Smooth muscle cell of the brain vasculature (primary cell): ENCODE data around the gene DUS3L.
A peak's percentile ranks its signal among the peaks of the same experiment; 100 is the strongest.

Experiments
- DNase-seq: peaks from one replicate; pipeline ENCODE4 v3.0.0-alpha.2; 2012; ENCODE audit warnings: low read depth, low spot score

DUS3L gene

DNA sequence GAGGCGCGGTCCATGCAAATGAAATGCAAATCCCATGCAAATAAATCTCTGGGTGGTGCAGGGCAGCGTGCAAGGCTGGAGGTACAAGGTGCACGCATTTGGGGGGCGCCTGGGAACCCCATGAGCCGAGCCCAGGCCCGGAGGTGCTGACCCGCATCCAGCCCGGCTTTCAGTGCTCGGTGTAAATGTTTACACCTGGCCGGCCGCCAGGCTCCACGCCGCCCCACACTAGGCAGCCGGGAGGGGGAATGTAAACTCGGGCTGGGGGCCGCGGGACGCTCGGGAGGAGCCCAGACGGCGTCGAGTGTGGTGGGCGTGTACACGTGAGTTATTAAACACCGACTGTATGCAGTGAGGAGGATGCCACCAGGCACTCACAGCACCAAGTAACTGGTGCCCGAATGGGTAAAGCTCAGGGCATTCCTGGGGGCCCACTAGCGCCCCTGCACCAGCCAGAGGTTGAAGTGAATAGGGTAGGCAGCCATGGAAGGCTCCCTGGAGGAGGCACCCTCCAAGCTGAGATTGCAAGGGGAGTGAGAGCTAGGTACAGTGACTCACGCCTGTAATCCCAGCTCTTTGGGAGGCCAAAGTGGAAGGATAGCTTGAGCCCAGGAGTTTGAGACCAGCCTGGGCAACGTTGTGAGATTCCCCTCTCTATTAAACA lies 31.4 kb upstream of the DUS3L start:
- DNase-seq: no peak

GRCh38 chr19:5821521-5822180 lies 30.7 kb upstream of the DUS3L start:
- no peak for DNase-seq

DNA sequence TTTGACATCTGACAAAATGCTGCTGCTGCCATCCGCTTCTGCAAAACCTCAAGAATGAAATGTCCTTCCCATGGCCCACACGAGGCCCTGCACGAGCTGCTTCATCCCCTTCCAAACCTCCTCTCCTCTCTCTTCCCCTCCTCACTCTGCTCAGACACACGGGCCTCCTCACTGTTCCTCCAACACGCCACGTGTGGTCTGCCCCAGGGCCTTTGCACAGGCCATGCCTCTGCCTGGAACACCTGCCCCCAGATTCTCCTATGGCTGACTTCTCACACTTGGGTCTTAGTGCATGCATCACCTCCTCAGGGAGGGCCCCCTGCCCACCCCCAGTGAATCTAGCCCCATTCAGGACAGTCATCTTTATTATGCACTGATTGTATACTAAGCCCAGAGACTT lies 29.8 kb upstream of the DUS3L start:
- DNase-seq: no peak

DNA sequence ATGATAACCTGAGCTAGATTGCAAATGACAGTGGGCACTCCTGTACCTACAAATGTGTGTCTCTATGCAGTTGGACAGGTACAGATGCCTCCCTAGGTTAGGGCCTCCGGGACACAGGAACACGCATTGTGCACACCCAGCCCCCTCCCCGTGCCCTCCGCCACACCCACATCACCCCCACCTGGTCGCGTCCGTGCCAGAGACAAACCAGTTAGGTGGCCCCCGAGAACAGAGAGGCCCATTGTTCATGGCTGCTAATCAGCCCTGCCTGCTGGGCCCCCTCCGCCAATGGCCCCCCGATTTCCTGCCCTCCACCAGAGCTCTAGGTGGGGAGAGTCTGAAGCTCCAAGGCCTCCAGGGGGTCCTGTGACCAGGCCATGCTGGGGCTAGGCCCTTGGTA lies 27.6 kb upstream of the DUS3L start:
- DNase-seq: no peak

- no peak for DNase-seq
Observed at GRCh38 chr19:5817218-5817617, 26.3 kb upstream of the DUS3L start.

DNA sequence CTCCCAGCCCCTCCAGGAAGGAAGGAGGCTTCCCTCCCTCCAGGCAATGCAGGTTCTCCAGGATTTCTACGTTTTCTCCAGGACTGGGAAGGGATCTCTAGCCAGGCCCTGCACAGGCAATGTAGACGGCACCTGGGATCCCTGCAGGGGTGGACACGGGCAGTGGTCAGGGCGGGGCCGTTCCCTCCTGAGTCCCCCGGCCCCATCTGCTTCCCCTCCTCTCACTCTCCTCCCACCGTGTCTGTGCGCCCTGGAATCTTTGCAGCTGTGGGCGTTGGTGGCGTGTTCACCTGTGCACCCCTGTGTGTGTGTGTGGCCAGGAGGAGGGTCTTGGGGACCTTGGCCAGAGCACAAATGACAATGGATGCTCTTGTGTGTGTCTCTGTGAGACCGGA lies 23.9 kb upstream of the DUS3L start:
- no peak for DNase-seq

DNA sequence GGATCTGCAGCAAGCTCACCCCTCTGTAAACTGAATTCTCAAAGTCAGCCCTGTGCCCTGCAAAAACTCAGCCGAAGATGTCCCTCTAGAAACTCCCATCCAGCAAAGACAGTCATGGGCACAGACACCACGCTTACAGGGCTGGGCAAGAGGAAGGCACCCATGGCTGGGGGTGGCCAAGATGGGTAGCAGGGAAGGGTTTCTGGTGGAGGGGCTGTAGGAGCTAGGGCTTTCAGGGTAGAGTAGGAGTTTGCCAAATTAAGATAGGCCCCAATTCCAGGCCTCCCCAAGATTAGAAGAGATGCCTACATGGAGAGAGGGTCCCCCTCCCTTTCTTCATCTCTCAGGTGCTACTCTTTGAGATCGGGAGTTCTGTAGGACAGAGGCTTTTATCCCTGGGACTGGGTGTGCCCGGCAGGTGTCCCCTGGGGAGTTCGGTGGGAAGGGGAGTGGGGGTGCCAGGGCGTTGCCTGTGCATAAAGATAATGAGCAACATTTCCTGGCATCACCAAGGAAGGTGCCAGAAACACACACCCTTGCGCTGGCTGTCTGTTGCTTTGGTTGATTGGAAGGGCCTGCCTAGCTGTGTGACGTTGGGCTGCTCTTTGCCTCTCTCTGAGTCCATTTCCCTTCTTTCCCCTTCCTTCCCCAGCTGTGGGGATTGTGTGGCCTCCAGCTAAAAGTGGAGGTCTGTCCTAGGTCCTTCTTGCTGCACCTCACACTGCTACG lies 23.3 kb upstream of the DUS3L start:
- DNase-seq: no peak

- no peak for DNase-seq
Observed at GRCh38 chr19:5811117-5811516, 20.2 kb upstream of the DUS3L start.

GRCh38 chr19:5809469-5809868 lies 18.5 kb upstream of the DUS3L start:
- no peak for DNase-seq

DNA sequence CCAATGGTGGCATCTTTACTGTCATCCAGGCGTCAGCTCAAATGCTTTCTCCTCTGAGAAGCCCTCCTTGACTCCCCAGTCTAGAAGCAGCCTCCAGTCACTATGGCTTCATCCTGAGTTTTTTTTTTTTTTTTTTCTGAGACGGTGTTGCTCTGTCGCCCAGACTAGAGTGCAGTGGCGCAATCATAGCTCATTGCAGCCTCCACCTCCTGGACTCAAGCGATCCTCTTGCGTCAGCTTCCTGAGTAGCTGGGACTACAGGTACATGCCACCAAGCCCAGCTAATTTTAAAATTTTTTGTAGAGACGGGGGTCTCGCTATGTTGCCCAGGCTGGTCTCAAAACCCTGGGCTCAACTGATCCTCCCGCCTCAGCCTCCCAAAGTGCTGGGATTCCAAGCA lies 18.1 kb upstream of the DUS3L start:
- DNase-seq: no peak

DNA sequence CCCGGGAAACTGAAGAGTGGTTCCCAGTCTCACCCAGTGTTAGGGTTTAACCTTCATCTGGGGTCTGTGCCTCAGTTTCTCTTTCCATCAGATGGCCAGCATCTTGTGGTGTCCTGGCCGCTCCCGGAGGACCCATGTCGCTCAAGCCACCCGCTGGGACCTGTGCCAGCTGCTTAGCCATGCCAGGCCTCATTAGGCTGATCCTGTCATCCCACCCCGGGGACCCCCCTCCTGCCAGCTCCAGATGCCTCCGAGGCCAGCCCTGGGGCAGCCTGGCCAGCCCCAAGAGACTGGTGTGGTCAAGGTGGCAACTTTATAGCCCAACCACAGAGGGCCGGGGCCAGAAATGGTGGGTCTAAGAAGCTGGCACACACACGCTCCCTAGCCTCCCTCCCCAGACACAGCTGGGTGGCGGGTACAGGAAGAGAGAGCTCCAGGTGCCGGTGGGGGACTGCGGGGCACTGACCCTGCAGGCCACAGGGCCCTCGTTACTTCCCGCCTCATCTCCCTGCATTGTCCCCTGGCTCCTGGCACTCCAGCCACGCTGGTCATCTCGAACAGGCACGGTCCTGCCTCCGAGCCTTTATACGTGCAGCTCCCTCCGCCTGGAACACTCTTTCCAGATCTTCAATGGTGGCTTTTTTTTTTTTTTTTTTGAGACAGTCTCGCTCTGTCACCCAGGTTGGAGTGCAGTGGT lies 17.3 kb upstream of the DUS3L start:
- DNase-seq: no peak

DNA sequence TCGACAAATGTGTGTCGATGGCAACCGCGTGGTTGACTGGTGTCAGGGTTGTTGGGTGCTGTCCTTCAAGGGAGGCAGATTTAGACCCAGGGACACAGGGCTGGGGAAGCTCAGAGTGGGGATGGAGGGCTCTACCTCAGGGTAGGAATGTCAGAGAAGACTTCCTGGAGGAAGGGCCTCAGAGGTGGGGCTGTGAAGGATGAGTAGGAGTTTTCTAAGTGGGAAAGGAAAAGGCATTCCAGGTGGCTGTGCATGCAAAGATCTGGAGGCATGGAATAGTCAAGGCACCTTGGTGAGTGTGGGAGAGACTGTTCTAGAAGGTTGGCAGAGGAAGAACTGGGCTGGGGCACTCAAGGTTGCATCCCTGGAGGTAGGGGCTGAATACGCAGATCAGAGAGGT lies 15.9 kb upstream of the DUS3L start:
- no peak for DNase-seq

DNA sequence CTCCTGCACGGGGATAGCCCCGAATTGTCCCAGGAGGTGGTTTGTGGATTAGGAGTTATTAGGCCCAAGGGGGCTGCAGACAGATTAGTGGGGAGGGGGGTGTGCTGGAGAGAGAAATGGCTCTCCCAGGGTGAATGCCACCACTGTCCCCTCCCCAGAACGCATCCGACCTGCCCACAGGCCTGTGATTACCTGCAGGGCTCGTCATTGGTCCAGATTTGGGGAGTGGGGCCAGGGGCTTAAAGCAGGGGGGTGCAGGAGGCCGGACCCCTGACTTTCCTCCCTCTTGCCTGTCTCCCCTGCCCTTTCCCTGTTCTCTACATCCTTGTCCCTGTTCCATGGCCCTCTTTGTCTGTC lies 15.1 kb upstream of the DUS3L start:
- no peak for DNase-seq

GRCh38 chr19:5805462-5806132 lies 14.6 kb upstream of the DUS3L start:
- DNase-seq: no peak

DNA sequence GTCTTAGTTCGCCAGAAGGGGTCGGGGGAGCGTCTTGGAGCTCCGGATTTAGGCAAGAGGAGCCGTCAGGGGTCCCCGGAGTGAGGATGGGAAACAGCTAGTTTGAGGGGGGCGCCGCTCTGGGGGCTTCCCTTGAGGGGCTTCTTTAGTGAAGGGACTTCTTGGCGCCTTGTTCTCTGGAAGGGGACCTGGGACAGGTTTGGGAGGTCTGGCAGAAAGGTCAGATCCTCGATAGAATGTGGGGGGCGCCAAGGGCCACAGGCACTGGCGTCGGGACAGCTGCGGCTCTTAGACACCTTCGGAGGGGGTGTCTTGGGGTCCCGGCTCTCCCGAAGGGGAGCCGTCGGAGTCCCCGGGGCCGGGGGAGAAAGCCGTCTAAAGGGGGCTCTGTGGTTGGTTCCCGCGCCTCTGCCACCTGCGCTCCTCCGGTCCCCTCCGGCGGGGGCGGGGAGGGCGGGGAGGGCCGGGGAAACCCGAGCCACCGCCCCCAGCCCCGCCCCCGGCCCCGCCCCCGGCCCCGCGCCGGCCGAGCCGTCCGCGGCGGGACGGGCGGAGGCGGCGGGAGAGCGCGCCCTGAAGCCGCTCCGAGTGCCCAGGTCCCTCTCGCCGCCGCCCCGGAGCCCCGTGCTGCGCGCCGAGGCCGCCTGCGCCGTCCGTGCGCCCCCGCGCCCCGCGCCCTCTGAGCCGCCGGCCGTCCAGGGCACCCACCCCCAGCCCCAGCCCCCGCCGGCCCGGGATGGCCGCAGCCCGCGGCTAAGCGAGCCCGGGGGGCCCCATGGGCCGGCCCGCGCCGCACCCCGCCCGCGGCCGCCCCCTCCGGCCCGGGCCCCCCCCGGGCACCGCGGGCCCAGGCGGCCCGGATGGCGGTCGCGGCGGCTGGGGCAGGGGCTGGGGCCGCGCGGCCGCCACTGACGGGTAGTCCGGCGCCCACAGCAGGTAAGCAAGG lies 13.8 kb upstream of the DUS3L start, which contains the start of gene NRTN:
TSS of gene NRTN (plus strand) at position 552 of the 946 bp plus-strand sequence. CDS start 19,099 bp downstream, outside the sequence.
- DNase-seq: no peak

DNA sequence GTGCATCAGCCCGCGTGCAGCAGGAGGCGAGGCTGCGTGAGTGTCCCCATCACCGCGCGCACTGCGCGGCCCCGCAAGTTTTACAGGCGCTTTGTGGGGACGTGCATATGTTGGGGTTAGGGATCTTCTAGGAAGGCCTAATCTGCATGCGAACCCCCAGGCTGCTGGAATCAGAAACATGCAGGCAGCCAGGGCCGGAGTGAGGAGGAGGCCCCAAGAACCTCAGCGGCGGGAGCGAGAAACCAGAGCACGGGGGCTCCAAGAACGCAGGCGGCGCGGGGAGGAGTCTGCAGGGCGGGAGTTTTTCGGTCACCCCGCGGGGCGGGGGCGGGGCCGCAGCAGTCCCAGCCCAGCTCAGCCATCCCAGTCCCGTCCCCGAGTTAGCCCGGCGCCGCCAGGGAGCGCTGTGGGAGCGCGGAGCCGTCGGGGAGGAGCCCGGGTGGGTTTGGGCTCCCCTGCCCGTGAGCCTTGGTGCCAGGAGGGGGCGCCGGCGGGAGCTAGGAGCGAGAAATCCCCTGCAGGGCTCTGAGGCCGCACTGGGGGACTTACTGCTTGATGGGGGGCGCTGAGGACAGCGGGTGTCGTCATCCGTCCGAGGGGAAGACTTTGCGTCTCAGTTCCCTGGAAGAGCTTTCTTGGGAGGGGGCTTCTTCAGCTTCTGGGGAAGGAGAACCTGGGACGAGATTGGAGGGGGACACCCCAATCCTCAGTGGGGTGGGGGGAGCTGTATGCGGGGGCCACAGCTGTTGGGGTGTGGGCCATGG lies 13.0 kb upstream of the DUS3L start:
- peak; percentile 56 for DNase-seq

DNA sequence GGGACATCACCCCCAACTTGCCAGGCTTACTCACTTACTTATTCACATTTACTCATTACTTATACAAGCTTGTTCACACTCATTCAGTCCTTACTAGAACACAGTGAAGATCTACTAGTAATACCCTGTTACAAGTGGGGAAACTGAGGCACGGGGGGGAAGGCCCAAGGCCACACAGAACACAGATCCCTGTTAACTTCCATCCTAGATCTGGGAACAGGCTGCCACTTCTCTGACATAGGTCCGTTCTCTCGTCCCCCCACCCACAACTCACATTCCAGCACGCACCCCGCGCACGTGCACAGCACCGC lies 12.4 kb upstream of the DUS3L start:
- no peak for DNase-seq

DNA sequence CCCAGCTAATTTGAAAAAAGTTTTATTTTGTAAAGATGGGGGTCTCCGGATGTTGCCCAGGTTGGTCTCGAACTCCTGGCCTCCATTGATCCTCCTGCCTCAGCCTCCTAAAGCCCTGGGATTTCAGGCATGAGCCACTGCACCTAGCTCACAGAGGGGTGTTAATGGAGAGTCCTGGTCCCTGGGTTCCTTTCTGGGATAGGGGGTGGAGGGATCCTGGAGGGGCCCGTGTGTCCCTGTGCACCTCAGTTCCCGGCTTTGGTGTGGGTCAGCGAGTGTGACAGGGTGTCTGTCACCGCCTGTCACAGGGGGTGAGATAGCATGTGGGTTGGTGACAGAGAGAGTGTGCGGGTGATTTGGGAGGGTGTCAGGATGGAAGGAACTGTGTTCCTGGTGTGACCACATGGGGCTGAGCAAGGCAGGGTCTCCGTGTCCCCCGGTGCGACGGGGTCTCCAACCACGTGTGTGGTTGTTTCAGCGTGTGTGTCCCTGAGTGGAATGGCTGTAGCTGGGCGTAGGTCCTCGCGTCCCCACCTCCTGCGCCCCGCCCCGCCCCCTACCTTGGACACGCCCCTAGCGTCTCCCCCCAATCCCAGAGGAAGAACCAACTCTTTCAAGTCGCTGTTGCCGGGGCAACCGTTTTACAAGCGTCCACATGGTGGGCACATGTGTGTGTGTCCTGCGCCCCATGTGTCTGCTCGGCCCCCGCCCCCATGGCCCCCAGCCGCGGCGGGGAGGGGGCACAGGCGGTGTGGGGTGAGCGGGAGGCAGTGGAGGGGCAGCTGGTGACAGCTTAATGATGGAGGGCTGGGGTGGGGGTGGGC lies 11.0 kb upstream of the DUS3L start:
- no peak for DNase-seq
